Mesodermal cell (in vitro differentiated cells): ENCODE results near the gene SPR.
A peak's percentile ranks its signal among the peaks of the same experiment; 100 is the strongest.
"Not testable (repeated sequence)": the region's sequence is repeated elsewhere in the genome, so short reads cannot be mapped to it uniquely, and the experiment has no call there.

ENCODE experiments used
- H3K27ac ChIP-seq: 2 replicates; pipeline ENCODE4 v1.7.0; 2013; ENCODE audit warnings: mild to moderate bottlenecking, low read depth, low read length, moderate library complexity; ENCODE audit not compliant: severe bottlenecking
- H3K36me3 ChIP-seq: 2 replicates; pipeline ENCODE4 v1.7.1; 2013; ENCODE audit warnings: mild to moderate bottlenecking, low read length, moderate library complexity; ENCODE audit not compliant: control insufficient read depth, insufficient read depth
- H3K4me1 ChIP-seq: one replicate; pipeline ENCODE4 v1.7.1; 2013; ENCODE audit warnings: mild to moderate bottlenecking, low read length; ENCODE audit not compliant: insufficient read depth, control insufficient read depth, poor library complexity, severe bottlenecking
- H3K4me3 ChIP-seq: 2 replicates; pipeline ENCODE4 v1.7.0; 2013; ENCODE audit warnings: low read length, control low read depth, mild to moderate bottlenecking; ENCODE audit not compliant: insufficient read depth, poor library complexity, severe bottlenecking; ENCODE audit errors: extremely low read depth
- H3K9me3 ChIP-seq: 2 replicates; pipeline ENCODE4 v1.7.1; 2013; ENCODE audit warnings: mild to moderate bottlenecking, low read length, moderate library complexity; ENCODE audit not compliant: control insufficient read depth
- WGBS, 2 experiments: methylation state at CpG; one replicate each; pipeline ENCODE4 v1.1.5; 2013; ENCODE audit warnings: missing lambda C conversion rate in 2 of 2; ENCODE audit not compliant: insufficient coverage in 2 of 2; 5-methylcytosine and 5-hydroxymethylcytosine counted together

Gene SPR

DNA sequence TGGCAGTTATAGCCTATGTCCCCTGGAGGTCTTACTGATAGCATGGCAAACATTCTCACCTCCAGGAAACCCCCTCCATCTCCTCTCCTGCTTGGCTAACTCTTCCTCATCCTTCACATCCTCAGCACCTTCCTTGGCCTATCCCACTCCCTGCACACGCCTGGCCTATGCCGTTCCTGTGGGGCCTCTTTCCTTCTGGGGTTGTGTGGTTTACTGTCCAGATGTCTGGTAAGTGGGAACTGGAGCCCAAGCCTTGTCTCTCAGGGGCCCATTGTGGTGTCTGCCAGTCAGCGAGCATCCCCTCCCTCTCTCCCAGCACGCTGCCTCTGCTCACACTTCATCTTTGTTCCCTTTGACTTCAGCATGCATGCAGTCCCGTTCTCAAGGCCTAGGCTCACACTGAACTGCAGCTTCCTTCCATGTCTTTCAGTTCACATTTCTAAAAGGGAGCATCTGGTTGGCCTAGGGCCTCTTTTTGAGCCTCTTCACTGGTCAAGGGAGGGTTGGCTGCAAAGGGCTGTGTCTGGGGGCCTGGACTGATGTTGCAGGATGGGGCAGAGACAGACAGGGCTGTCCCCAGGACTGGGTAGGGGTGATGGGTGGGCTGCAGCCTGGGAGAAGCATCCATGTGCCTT is 13.1 kb downstream of the SPR start:
- WGBS, 2 experiments, result 85 to 89% methylated on average over 3 of the region's 5 CpGs
- Histone ChIP-seq H3K9me3 (no peaks in the 10 kb centered on the region), H3K36me3 (no peaks in the 10 kb centered on the region), H3K4me1 (peaks cover 31% of the 10 kb centered on the region), H3K4me3 (no peak overlapping the region), H3K27ac (no peak overlapping the region)

DNA sequence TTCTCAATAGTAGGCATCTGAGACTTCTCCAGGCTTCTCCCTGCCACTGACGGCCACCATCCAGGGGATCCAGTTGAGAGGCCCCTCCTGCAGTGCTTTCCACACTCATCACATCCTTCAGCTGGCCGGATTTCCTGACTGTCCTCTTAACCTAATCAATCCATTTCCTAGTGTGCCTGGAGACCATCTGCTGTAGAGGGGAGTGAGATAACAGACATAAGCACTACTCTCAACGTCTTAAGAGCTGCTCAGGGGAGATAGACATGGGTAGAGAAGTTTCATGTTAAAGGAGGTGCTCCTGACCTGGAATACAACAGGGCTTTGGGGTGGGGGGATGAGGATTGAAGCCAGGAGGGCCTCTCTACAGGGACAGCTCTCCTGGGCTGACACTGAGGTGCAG is 14.2 kb downstream of the SPR start:
- peaks cover 19% of the 10 kb centered on the region for H3K4me1 ChIP-seq
- 29% methylated on average over 1 of the region's 3 CpGs for WGBS, 2 experiments
- no peak overlapping the region for H3K4me3 ChIP-seq
- peaks cover 6% of the 10 kb centered on the region for H3K9me3 ChIP-seq
- no peak overlapping the region for H3K27ac ChIP-seq
- H3K36me3 ChIP-seq, result no peaks in the 10 kb centered on the region

DNA sequence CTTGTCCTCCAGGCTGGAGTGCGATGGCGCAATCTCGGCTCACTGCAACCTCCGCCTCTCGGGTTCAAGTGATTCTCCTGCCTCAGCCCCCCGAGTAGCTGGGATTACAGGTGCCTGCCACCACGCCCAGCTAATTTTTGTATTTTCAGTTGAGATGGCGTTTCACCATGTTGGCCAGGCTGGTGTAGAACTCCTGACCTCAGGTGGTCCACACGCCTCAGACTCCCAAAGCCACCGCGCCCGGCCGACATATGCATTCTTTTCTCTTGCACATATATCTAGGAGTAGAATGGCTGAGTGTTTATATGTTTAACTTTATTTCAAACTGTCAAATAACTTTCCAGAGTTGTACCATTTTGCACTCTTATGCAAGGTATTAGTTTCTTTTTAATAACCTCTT is 20.2 kb downstream of the SPR start:
- not testable (repeated sequence) for H3K36me3 ChIP-seq, H3K4me3 ChIP-seq, H3K4me1 ChIP-seq, H3K9me3 ChIP-seq, H3K27ac ChIP-seq
- WGBS, 2 experiments, result 88 to 95% methylated on average over 8 of the region's 13 CpGs

DNA sequence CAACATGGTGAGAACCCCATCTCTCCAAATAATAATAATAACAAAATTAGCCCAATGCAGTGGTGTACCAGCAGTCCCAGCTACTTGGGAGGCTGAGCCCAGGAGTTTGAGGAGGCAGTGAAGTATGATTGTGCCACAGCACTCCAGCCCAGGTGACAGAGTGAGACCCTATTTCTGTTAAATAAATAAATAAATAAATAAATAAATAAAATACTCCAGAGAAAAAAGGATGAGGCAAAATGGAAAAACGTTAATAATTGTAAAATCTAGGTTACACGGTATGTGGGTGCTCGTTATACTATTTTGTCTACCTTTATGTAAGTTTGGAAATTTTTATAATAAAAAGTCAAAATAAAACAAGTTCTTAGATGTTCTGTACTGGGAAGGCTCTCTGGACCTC is 21.5 kb downstream of the SPR start:
- WGBS, 2 experiments, result no CpG with 5 or more reads among the region's 3 CpGs
- H3K4me1 ChIP-seq, result no peaks in the 10 kb centered on the region
- H3K36me3 ChIP-seq, result no peaks in the 10 kb centered on the region

DNA sequence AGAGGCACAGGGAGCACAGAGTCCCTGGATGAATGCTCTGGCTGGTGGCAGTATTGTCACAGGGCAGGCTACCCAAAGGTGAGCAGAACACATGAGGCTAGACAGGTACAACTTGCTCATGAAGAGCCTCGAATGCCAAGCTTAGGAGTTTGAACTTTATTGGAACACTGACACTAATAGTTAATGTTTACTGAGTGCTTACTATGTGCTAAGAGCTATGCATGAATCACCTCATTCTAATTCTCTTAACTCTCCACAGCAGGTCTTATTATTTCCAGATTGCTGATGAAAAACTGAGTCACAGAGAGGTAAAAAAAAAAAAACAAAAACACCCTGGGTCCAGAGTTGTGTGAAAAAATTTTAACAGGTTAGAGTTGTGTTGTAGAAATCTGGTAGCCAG is 24.0 kb downstream of the SPR start:
- Histone ChIP-seq H3K9me3 (peaks cover 4% of the 10 kb centered on the region), H3K4me3 (no peak overlapping the region), H3K36me3 (no peaks in the 10 kb centered on the region), H3K4me1 (no peaks in the 10 kb centered on the region), H3K27ac (no peak overlapping the region)
- 50% methylated on average over 1 of the region's 1 CpG for WGBS, 2 experiments

More for the DNA sequence above, 21.5 kb downstream of the SPR start:
- Histone ChIP-seq H3K27ac (no peak overlapping the region), H3K9me3 (peaks cover 7% of the 10 kb centered on the region), H3K4me3 (no peak overlapping the region)

DNA sequence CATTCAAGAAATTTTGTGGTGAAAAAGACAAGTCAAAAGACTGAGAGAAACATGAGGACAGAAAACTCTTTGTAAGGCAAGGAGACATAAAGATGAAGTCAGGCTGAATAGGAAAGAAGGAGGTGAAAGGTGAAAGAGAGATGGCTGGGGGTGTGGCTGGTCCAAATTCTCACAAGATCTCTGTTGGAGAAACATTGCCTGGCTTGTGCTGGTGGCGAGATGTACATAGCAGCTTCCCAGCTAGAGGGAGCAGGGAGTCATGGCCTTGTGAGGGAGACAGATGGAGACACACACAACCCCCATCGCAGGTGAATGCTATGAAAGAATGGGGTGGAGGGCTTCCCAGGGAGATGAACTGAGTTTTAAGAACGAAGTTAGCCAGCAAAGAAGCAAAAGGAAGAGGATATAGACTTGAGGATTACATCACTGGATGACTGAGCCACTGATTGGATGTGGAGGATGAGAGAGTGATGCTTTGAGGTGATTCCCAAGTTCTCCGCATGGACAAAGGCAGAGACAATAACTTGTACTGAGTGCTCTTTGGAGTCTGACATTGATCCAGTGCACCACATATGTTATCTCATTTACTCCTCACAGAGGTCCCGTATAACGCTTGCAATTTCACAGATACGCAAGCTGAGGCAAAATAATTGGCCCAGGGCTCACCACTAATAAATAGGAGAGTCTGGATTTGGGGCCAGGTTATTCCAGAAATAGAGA is 26.4 kb downstream of the SPR start:
- 28 to 32% methylated on average over 6 to 7 of the region's 7 CpGs for WGBS, 2 experiments
- peaks cover 8% of the 10 kb centered on the region for H3K4me1 ChIP-seq
- H3K9me3 ChIP-seq, result no peaks in the 10 kb centered on the region
- H3K36me3 ChIP-seq, result no peaks in the 10 kb centered on the region
- no peak overlapping the region for H3K27ac ChIP-seq
- no peak overlapping the region for H3K4me3 ChIP-seq

DNA sequence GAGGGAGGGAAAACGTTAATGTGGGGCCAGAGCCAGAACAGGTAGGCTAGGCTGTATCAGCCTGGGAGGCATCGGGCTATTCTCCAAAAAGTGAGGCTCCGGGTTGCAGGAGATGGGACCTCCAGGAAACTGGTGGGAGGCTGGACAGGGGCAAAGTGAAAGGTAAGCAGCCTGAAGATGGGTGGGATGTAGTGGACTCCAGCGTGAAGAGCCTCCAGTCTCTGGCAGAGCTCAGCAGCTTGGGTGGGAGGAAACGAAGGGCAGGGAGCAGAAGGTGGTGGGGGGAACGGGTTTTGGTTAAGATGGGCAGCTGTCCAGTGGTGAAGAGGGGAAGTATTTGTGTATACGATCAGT is 27.0 kb downstream of the SPR start:
- no peak overlapping the region for H3K27ac ChIP-seq
- H3K36me3 ChIP-seq, result no peaks in the 10 kb centered on the region
- no peaks in the 10 kb centered on the region for H3K9me3 ChIP-seq
- peaks cover 10% of the 10 kb centered on the region for H3K4me1 ChIP-seq
- no peak overlapping the region for H3K4me3 ChIP-seq
- WGBS, 2 experiments, result 4 to 14% methylated on average over 7 of the region's 7 CpGs

DNA sequence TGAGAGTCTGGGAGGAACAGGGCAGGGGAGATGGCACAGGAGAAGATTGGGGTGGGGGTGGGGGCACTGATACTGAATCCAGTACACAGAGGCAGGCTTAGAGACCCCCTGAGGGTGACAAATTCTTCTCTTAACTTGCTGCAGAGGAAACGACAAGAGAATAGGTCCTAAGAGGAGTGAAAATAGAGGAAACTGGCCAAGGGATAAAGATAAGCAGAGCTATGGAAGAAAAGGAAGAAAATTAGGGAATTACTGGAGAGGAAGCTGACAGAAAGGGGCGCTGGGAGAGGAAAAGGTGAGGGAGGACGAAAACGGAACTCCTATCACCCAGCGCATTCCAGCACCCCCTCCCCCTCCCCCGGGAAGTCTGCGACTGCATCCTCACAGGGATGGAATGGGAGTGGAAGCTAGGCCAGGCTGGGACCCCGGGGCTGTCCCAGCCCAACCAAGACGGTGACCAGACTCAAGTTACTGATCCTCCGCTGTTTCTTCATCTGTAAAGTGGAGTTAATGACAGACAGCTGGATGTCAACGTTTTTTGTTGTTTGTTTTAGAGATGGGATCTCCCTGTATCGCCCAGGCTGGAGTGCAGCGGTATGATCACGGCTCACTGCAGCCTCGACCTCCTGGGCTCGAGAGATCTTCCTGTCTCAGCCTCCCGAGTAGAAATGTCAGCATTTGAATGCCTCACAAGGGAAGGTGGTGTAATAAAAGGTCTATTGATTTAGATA is 27.5 kb downstream of the SPR start:
- H3K4me3 ChIP-seq, result no peak overlapping the region
- no peaks in the 10 kb centered on the region for H3K9me3 ChIP-seq
- H3K36me3 ChIP-seq, result no peaks in the 10 kb centered on the region
- peaks cover 12% of the 10 kb centered on the region for H3K4me1 ChIP-seq
- WGBS, 2 experiments, result 1 to 2% methylated on average over 10 to 12 of the region's 17 CpGs
- no peak overlapping the region for H3K27ac ChIP-seq

DNA sequence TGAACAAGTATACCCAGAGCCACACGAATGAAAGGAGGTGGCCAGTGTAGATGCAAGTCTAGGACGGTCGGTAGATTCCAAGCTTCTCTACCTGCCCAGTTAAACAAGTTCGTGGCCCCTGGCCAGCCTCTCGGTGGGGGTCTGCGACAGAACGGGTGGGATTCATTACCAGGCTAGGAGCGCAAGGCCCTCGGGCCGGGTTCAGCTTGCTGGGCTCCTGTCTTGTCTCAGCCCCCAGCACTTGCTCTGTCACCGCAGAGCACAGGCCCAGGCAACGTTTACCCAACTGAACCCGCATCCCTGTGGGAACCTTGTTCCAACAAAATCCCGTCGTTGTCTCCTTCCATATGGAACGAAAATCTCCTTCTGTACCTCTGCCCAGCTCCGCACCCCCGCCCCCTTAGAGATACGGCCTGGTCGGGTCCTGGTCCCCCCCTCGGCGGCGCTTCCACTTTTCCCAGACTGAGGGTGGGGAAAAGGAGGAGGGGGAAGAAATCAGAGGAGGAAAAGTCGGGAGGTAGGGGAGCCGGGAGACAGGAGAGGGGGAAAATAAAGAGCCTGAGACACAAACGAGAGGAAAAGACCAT is 28.2 kb downstream of the SPR start:
- Histone ChIP-seq H3K4me3 (peak overlapping the region; percentile 37), H3K36me3 (no peaks in the 10 kb centered on the region), H3K27ac (no peak overlapping the region), H3K4me1 (peaks cover 16% of the 10 kb centered on the region), H3K9me3 (no peaks in the 10 kb centered on the region)
- 2 to 3% methylated on average over 15 to 24 of the region's 26 CpGs for WGBS, 2 experiments

DNA sequence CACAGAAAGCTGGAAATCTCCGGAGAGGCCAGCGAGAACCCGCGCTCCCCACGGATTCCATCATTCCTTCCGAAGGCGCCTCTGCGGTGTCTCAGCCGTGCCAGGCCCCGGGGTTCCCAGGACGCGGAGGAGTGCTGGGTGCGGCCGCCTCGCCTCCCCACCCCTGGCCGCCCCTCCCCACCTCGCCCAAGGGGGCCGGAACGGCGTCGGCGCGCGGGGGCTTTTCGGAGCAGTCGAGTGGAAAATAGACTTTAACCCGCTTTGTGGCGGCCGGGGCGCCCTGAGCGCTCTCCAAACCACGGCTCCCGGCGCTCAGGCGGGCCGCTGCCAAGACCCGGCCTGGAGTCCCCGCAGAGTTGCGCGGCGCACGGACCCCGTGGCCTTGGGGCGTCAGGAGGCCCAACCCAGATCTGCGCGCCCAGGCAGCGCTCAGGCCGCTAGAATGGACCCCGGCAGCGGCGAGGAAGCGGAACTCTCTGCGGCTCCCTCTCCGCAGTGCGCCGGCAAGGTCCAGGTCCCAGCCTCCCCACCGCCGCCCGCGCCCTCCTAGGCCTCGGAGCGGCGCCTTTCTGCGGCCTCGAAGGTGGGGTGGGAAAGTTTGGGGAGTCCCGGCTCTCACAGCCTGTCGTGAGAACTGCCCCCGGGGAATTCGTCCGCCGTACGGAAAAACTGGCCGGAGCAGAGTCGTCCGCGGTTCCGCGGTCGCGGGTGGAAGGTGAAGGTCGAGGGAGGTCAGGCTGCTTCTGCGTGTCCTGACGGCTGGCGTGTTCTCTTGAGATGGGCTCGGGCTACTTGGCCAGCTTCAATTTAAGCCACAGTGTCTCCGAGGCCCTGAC is 28.9 kb downstream of the SPR start:
- Histone ChIP-seq H3K4me1 (peaks cover 22% of the 10 kb centered on the region), H3K4me3 (peak overlapping the region; percentile 37), H3K36me3 (no peaks in the 10 kb centered on the region), H3K9me3 (no peaks in the 10 kb centered on the region), H3K27ac (no peak overlapping the region)
- 0 to 1% methylated on average over 56 to 62 of the region's 86 CpGs for WGBS, 2 experiments
